ENCODE measurements around the gene MT3. TPM values are rescaled to one million over a fixed set of nuclear protein-coding genes. Genes with fewer than 3 reads are reported as not detected.

Gene MT3
- total RNA-seq (2014; rRNA removed; shearing (Covaris generic)) (not detected in 2 replicates), polyA plus RNA-seq (2016; fragmentation: Nextera tagmentation; extraction: Ambion mirVana) (not detected in 2 replicates)

GRCh38 chr16:56589141-56590039 lies at the start of gene MT3:
TSS of gene MT3 (plus strand) at chr16:56589528. CDS start at chr16:56589591, 63 bp downstream.
- Histone ChIP-seq H2AFZ (peak within 1 kb of the TSS; percentile 9; the same call in 1 of the 2 replicates), H3F3A (ENCODE audit: insufficient read depth) (no peaks in the 10 kb centered on the region), H3K9me3 (ENCODE audit: low read depth) (no peaks in the 10 kb centered on the region), H3K9ac (no peak within 1 kb of the TSS), H3K4me1 (ENCODE audit: insufficient read depth) (no peaks in the 10 kb centered on the region), H4K20me1 (ENCODE audit: insufficient read depth) (no peaks in the 10 kb centered on the region), H3K27me3 (replicated peaks; ENCODE audit: insufficient read depth) (peaks cover 38% of the 10 kb centered on the region), H3K79me2 (ENCODE audit: insufficient read depth) (no peaks in the 10 kb centered on the region), H3K4me3 (peak within 1 kb of the TSS; percentile 67), H3K4me2 (ENCODE audit: unreplicated experiment) (peak within 1 kb of the TSS; percentile 76), H3K9me2 (ENCODE audit: insufficient read depth) (no peaks in the 10 kb centered on the region), H3K27ac (no peak within 1 kb of the TSS), H3K36me3 (ENCODE audit: low read depth) (no peaks in the 10 kb centered on the region)
- in situ Hi-C loops (cut with MboI), result no loop called here
- peak; percentile 53 for DNase-seq
- WGBS, 2 experiments (ENCODE audit: low coverage in 1 of 2, low lambda C conversion rate in 2 of 2, missing lambda C conversion rate in 2 of 2), result 7 to 9% methylated on average over 58 to 71 of the region's 87 CpGs
- TF ChIP-seq EZH2 (IDR thresholded peaks at IDR 0.05; ENCODE audit: insufficient read depth, poor library complexity, severe bottlenecking) (no peak), EZH2phosphoT487 (IDR thresholded peaks at IDR 0.05; ENCODE audit: insufficient read depth, low read depth) (no peak; the same call in 1 of the 2 replicates)

GRCh38 chr16:56539656-56540055 lies 49.7 kb upstream of the MT3 start:
- Histone ChIP-seq H3K9me2 (ENCODE audit: insufficient read depth) (no peaks in the 10 kb centered on the region), H3K4me2 (ENCODE audit: unreplicated experiment) (no peak overlapping the region), H3K79me2 (ENCODE audit: insufficient read depth) (no peaks in the 10 kb centered on the region), H3K9ac (no peak overlapping the region), H3K27ac (no peak overlapping the region), H2AFZ (no peak overlapping the region), H3K4me3 (no peak overlapping the region), H4K20me1 (ENCODE audit: insufficient read depth) (no peaks in the 10 kb centered on the region), H3F3A (ENCODE audit: insufficient read depth) (no peaks in the 10 kb centered on the region), H3K36me3 (ENCODE audit: low read depth) (no peaks in the 10 kb centered on the region), H3K9me3 (ENCODE audit: low read depth) (no peaks in the 10 kb centered on the region), H3K4me1 (ENCODE audit: insufficient read depth) (no peaks in the 10 kb centered on the region), H3K27me3 (replicated peaks; ENCODE audit: insufficient read depth) (no peaks in the 10 kb centered on the region; the same call in 1 of the 2 replicates)
- no peak for DNase-seq
- TF ChIP-seq EZH2phosphoT487 (IDR thresholded peaks at IDR 0.05; ENCODE audit: insufficient read depth, low read depth), result no peak
- TF ChIP-seq EZH2 (IDR thresholded peaks at IDR 0.05; ENCODE audit: insufficient read depth, poor library complexity, severe bottlenecking), result no peak
- WGBS, 2 experiments (ENCODE audit: low coverage in 1 of 2, low lambda C conversion rate in 2 of 2, missing lambda C conversion rate in 2 of 2), result 13 to 20% methylated on average over 4 of the region's 4 CpGs
- in situ Hi-C loops (cut with MboI), result no loop called here

GRCh38 chr16:56542039-56542438 lies 47.3 kb upstream of the MT3 start:
- no peaks in the 10 kb centered on the region for H3K79me2 ChIP-seq (ENCODE audit: insufficient read depth)
- no peaks in the 10 kb centered on the region for H3K9me2 ChIP-seq (ENCODE audit: insufficient read depth)
- no peak overlapping the region for H3K4me2 ChIP-seq (ENCODE audit: unreplicated experiment)
- H3K9me3 ChIP-seq (ENCODE audit: low read depth), result no peaks in the 10 kb centered on the region
- DNase-seq, result no peak
- no peaks in the 10 kb centered on the region for H3K36me3 ChIP-seq (ENCODE audit: low read depth)
- WGBS, 2 experiments (ENCODE audit: low coverage in 1 of 2, low lambda C conversion rate in 2 of 2, missing lambda C conversion rate in 2 of 2), result 28 to 63% methylated on average over 1 to 2 of the region's 2 CpGs
- H3K27ac ChIP-seq, result no peak overlapping the region
- H3K27me3 ChIP-seq (replicated peaks; ENCODE audit: insufficient read depth), result no peaks in the 10 kb centered on the region
- peaks cover 2% of the 10 kb centered on the region; the same call in 1 of the 2 replicates for H3F3A ChIP-seq (ENCODE audit: insufficient read depth)
- no peak overlapping the region for H3K4me3 ChIP-seq
- H2AFZ ChIP-seq, result no peak overlapping the region
- no peaks in the 10 kb centered on the region for H3K4me1 ChIP-seq (ENCODE audit: insufficient read depth)
- no peak for TF ChIP-seq EZH2 (IDR thresholded peaks at IDR 0.05; ENCODE audit: insufficient read depth, poor library complexity, severe bottlenecking)
- no peak for TF ChIP-seq EZH2phosphoT487 (IDR thresholded peaks at IDR 0.05; ENCODE audit: insufficient read depth, low read depth)
- in situ Hi-C loops (cut with MboI), result no loop called here
- H4K20me1 ChIP-seq (ENCODE audit: insufficient read depth), result no peaks in the 10 kb centered on the region
- no peak overlapping the region for H3K9ac ChIP-seq

GRCh38 chr16:56547120-56547948 lies 42.0 kb upstream of the MT3 start:
- Histone ChIP-seq H3K27me3 (replicated peaks; ENCODE audit: insufficient read depth) (no peaks in the 10 kb centered on the region), H3K79me2 (ENCODE audit: insufficient read depth) (no peaks in the 10 kb centered on the region), H3K9me3 (ENCODE audit: low read depth) (no peaks in the 10 kb centered on the region), H3K4me2 (ENCODE audit: unreplicated experiment) (no peak overlapping the region), H3K4me1 (ENCODE audit: insufficient read depth) (peaks cover 12% of the 10 kb centered on the region), H3K9ac (no peak overlapping the region), H3K9me2 (ENCODE audit: insufficient read depth) (no peaks in the 10 kb centered on the region), H3K36me3 (ENCODE audit: low read depth) (no peaks in the 10 kb centered on the region), H3K4me3 (no peak overlapping the region), H2AFZ (peak overlapping the region; percentile 53), H4K20me1 (ENCODE audit: insufficient read depth) (no peaks in the 10 kb centered on the region), H3F3A (ENCODE audit: insufficient read depth) (peaks cover 19% of the 10 kb centered on the region), H3K27ac (no peak overlapping the region)
- TF ChIP-seq EZH2 (IDR thresholded peaks at IDR 0.05; ENCODE audit: insufficient read depth, poor library complexity, severe bottlenecking) (no peak), EZH2phosphoT487 (IDR thresholded peaks at IDR 0.05; ENCODE audit: insufficient read depth, low read depth) (no peak)
- WGBS, 2 experiments (ENCODE audit: low coverage in 1 of 2, low lambda C conversion rate in 2 of 2, missing lambda C conversion rate in 2 of 2), result 32% methylated on average over 12 of the region's 12 CpGs
- peak; percentile 46 for DNase-seq
- in situ Hi-C loops (cut with MboI), result no loop called here

Data from GM23248 (cell line).